ENCODE data around the gene HAUS3. TPM values are rescaled to one million over a fixed set of nuclear protein-coding genes. Genes with fewer than 3 reads are reported as not detected.

The HAUS3 gene
- total RNA-seq, 1 experiment from 2014 or later, result 9.5 TPM

- Histone ChIP-seq H3K36me3 (ENCODE audit: low read depth, low read length) (no peaks in the 10 kb centered on the region), H3K4me1 (ENCODE audit: insufficient read depth, low read length) (peaks cover 8% of the 10 kb centered on the region; the same call in 1 of the 2 replicates), H2AFZ (ENCODE audit: low read length) (no peak overlapping the region), H3K27ac (ENCODE audit: low read length) (no peak overlapping the region), H4K20me1 (ENCODE audit: low read length) (no peaks in the 10 kb centered on the region), H3F3A (ENCODE audit: low read length, unreplicated experiment) (no peaks in the 10 kb centered on the region), H3K9me2 (replicated peaks; ENCODE audit: low read length) (no peaks in the 10 kb centered on the region), H3K27me3 (ENCODE audit: low read length) (no peaks in the 10 kb centered on the region), H3K4me3 (ENCODE audit: low read length) (no peak overlapping the region), H3K9me3 (ENCODE audit: low read length) (no peaks in the 10 kb centered on the region), H3K79me2 (ENCODE audit: low read length) (peaks cover 10% of the 10 kb centered on the region; the same call in 1 of the 2 replicates), H3K4me2 (ENCODE audit: low read length) (no peak overlapping the region), H3K9ac (ENCODE audit: low read length) (no peak overlapping the region)
- no TSS peak for BruUV-seq (replicated peaks)
- ATAC-seq (no peak), DNase-seq (no peak)
- ChIA-PET POLR2A (ENCODE audit: unreplicated experiment) (no interaction called here), CTCF (no interaction called here)
- intact Hi-C loops (cut with micrococcal nuclease), result no loop called here
- no peak for TF ChIP-seq CTCF (conservative IDR thresholded peaks at IDR 0.05; ENCODE audit: low read depth, low read length)
- no peak for TF ChIP-seq EZH2 (IDR thresholded peaks at IDR 0.05; ENCODE audit: low read length, unreplicated experiment)
- no peak for TF ChIP-seq EZH2phosphoT487 (IDR thresholded peaks at IDR 0.05; ENCODE audit: borderline replicate concordance, low read length)
These were observed 16.4 kb upstream of the HAUS3 start for GRCh38 chr4:2258091-2259035.

DNA sequence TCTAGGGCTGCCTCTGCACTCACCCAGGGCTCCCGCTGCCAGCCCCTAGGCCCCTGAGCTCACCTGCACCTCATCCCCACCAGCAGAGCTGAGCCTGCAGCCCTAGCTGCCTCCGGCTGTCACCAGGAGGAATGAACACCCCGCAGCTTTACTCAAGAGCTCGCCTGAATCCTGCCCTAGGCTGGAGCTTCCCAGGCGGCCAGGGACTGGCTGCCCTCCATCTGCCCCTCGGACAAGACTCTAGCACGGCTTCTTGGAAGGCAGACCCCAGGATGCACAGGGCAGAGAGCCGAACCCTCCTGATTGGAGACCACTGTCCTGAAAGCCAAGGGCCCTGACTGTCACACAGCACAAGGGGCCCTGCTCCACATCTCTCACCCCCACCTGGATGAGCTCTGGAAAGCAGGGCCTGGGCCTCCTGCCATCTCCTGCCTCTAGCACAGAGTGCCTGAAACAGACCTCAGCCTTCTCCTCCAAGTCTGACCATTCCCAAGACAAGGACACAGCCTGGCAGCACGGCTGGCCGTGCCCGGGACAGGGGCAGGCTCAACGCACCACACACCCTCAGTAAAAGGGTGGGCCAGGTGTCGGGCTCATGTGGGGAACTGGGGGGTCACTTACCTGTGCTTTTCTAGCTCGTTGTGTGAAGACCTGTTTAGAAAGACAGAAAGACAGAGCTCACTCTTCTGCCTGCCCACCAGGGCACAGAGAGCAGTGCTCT lies 15.6 kb upstream of the HAUS3 start:
- BruUV-seq (replicated peaks), result no TSS peak
- Histone ChIP-seq H2AFZ (ENCODE audit: low read length) (no peak overlapping the region), H3K9me3 (ENCODE audit: low read length) (no peaks in the 10 kb centered on the region), H4K20me1 (ENCODE audit: low read length) (no peaks in the 10 kb centered on the region), H3K27ac (ENCODE audit: low read length) (no peak overlapping the region), H3K9me2 (replicated peaks; ENCODE audit: low read length) (no peaks in the 10 kb centered on the region), H3K4me3 (ENCODE audit: low read length) (no peak overlapping the region), H3K27me3 (ENCODE audit: low read length) (no peaks in the 10 kb centered on the region), H3K4me1 (ENCODE audit: insufficient read depth, low read length) (peaks cover 4% of the 10 kb centered on the region; the same call in 1 of the 2 replicates), H3K79me2 (ENCODE audit: low read length) (peaks cover 10% of the 10 kb centered on the region; the same call in 1 of the 2 replicates), H3K9ac (ENCODE audit: low read length) (no peak overlapping the region), H3K36me3 (ENCODE audit: low read depth, low read length) (no peaks in the 10 kb centered on the region), H3K4me2 (ENCODE audit: low read length) (no peak overlapping the region), H3F3A (ENCODE audit: low read length, unreplicated experiment) (no peaks in the 10 kb centered on the region)
- intact Hi-C loops (cut with micrococcal nuclease), result no loop called here
- no peak for ATAC-seq
- DNase-seq, result no peak
- TF ChIP-seq CTCF (conservative IDR thresholded peaks at IDR 0.05; ENCODE audit: low read depth, low read length), result no peak
- POLR2A ChIA-PET (ENCODE audit: unreplicated experiment), result no interaction called here
- CTCF ChIA-PET, result no interaction called here
